OCI-LY1 (cell line): ENCODE results near the gene BCL7B.

Experiments
- CTCF ChIP-seq: fragments of 200-600 bp; sonication (generic), shearing (Covaris generic); IDR thresholded peaks from 2 replicates; pipeline ENCODE4 v1.5.1; 2017; ENCODE audit warnings: mild to moderate bottlenecking, antibody characterized with exemption, low read length, moderate library complexity, mixed read lengths
- EZH2 ChIP-seq: fragments of 200-600 bp; sonication (generic), shearing (Covaris generic); IDR thresholded peaks from 2 replicates; pipeline ENCODE4 v1.8.0; 2017; ENCODE audit warnings: borderline replicate concordance, mixed run types, mild to moderate bottlenecking, antibody characterized with exemption, low read length, moderate library complexity, mixed read lengths

GRCh38 chr7:73596191-73597065 is 38.9 kb upstream of the BCL7B start:
- TF ChIP-seq CTCF (no peak), EZH2 (no peak)
